OCI-LY7 (cell line): Measurements from ENCODE around the gene TSPAN19.

Source experiments
- CTCF ChIP-seq: fragments of 200-600 bp; sonication (generic); conservative IDR thresholded peaks from 2 replicates; pipeline ENCODE4 v1.5.1; 2014; ENCODE audit warnings: mild to moderate bottlenecking, antibody characterized with exemption, low read length, moderate library complexity, mixed read lengths
- EZH2phosphoT487 ChIP-seq: fragments of 200-600 bp; sonication (generic); IDR thresholded peaks from 2 replicates; pipeline ENCODE4 v1.6.1; 2018; ENCODE audit warnings: low read depth, borderline replicate concordance, mild to moderate bottlenecking, mixed run types, antibody characterized with exemption, low read length, moderate library complexity, mixed read lengths

GRCh38 chr12:85005615-85006014 is 30.5 kb downstream of the TSPAN19 start:
- TF ChIP-seq CTCF (no peak), EZH2phosphoT487 (no peak)
